GM19193 (cell line): ENCODE results near the gene SERPINB11.

ENCODE experiments used
- POLR2A ChIP-seq: IDR thresholded peaks from 4 replicates; pipeline ENCODE4 v1.6.1; 2011; ENCODE audit not compliant: insufficient read depth, insufficient read length; ENCODE audit errors: extremely low read depth

The SERPINB11 gene

GRCh38 chr18:63701952-63702351 lies 808 bp upstream of the SERPINB11 start:
- TF ChIP-seq POLR2A = no peak

GRCh38 chr18:63705401-63705800 lies 2.6 kb downstream of the SERPINB11 start:
- no peak for TF ChIP-seq POLR2A

- TF ChIP-seq POLR2A = no peak
These were observed 5.1 kb downstream of the SERPINB11 start for GRCh38 chr18:63707816-63708215.

GRCh38 chr18:63708650-63709049 lies 5.9 kb downstream of the SERPINB11 start:
- no peak for TF ChIP-seq POLR2A

GRCh38 chr18:63725682-63726480 lies 23.1 kb downstream of the SERPINB11 start:
- TF ChIP-seq POLR2A = no peak

GRCh38 chr18:63730773-63731172 lies 28.0 kb downstream of the SERPINB11 start:
- no peak for TF ChIP-seq POLR2A

GRCh38 chr18:63731215-63731614 lies 28.5 kb downstream of the SERPINB11 start:
- no peak for TF ChIP-seq POLR2A

- TF ChIP-seq POLR2A = no peak
These were observed 34.1 kb downstream of the SERPINB11 start for GRCh38 chr18:63736876-63737275.

GRCh38 chr18:63741769-63742168 lies 39.0 kb downstream of the SERPINB11 start:
- TF ChIP-seq POLR2A = no peak

- no peak for TF ChIP-seq POLR2A
These were observed 44.2 kb downstream of the SERPINB11 start for GRCh38 chr18:63747006-63747405.

- TF ChIP-seq POLR2A = no peak
These were observed 46.7 kb downstream of the SERPINB11 start for GRCh38 chr18:63749489-63749888.

GRCh38 chr18:63752636-63753035 lies 49.9 kb downstream of the SERPINB11 start:
- no peak for TF ChIP-seq POLR2A

- no peak for TF ChIP-seq POLR2A
These were observed 50.9 kb downstream of the SERPINB11 start for GRCh38 chr18:63753676-63754075.

- TF ChIP-seq POLR2A = no peak
These were observed 54.8 kb downstream of the SERPINB11 start for GRCh38 chr18:63757541-63757940.

- TF ChIP-seq POLR2A = no peak
These were observed 56.0 kb downstream of the SERPINB11 start for GRCh38 chr18:63758615-63759240.

GRCh38 chr18:63762518-63762917 lies 59.8 kb downstream of the SERPINB11 start:
- TF ChIP-seq POLR2A = no peak

- no peak for TF ChIP-seq POLR2A
These were observed 61.3 kb downstream of the SERPINB11 start for GRCh38 chr18:63763831-63764600.

GRCh38 chr18:63765837-63766236 lies 63.1 kb downstream of the SERPINB11 start:
- no peak for TF ChIP-seq POLR2A
